22Rv1 (cell line): ENCODE measurements around the gene MMAB.

Source experiments
- H3K27ac ChIP-seq: fragments of 450-650 bp; 2 replicates; pipeline ENCODE4 v1.5.1; 2017
- ZFX ChIP-seq: fragments of 450-650 bp; IDR thresholded peaks from 2 replicates; pipeline ENCODE4 v1.6.1; 2017; ENCODE audit warnings: antibody characterized with exemption, borderline replicate concordance
- TF ChIP-seq, protein P1 (sequence below): fragments of 450-650 bp; IDR thresholded peaks from 2 replicates; pipeline ENCODE4 v1.5.1; 2017; ENCODE audit warnings: mild to moderate bottlenecking

MMAB gene

DNA sequence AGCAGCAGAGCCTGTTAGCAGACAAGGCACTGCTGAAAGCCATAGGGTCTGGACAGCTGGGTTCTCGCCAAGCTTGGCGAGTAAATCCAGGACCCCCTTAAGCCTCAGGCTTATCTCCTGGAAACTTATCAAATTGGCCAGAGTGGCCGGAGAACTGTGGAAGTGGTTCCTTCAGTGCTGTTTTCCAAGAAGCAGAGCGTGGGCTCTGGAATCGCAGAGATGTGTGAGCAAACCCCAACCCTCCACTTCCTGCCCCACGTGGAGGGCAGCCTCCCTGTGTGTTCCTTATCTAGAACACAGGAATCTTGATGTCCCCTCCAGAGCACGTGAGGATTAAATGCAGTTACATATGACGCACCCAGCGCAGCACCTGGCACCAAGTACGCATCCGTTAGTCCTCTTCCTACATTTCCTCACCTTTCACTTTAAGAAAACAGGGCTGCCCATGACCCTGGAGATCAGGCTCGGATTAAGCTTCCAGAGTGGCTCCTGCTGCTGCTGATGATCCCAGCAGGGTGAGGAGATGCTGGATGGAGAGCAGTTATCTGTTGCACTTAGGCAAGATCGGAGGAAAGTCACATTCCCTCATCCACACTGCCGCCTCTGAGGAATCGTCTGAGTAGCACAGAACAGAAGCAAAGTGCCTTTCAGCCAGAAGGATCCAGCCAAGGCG lies 35.0 kb downstream of the MMAB start:
- TF ChIP-seq, protein P1, sequence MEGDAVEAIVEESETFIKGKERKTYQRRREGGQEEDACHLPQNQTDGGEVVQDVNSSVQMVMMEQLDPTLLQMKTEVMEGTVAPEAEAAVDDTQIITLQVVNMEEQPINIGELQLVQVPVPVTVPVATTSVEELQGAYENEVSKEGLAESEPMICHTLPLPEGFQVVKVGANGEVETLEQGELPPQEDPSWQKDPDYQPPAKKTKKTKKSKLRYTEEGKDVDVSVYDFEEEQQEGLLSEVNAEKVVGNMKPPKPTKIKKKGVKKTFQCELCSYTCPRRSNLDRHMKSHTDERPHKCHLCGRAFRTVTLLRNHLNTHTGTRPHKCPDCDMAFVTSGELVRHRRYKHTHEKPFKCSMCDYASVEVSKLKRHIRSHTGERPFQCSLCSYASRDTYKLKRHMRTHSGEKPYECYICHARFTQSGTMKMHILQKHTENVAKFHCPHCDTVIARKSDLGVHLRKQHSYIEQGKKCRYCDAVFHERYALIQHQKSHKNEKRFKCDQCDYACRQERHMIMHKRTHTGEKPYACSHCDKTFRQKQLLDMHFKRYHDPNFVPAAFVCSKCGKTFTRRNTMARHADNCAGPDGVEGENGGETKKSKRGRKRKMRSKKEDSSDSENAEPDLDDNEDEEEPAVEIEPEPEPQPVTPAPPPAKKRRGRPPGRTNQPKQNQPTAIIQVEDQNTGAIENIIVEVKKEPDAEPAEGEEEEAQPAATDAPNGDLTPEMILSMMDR, result no peak
- TF ChIP-seq ZFX, result no peak
- H3K27ac ChIP-seq, result no peak overlapping the region

DNA sequence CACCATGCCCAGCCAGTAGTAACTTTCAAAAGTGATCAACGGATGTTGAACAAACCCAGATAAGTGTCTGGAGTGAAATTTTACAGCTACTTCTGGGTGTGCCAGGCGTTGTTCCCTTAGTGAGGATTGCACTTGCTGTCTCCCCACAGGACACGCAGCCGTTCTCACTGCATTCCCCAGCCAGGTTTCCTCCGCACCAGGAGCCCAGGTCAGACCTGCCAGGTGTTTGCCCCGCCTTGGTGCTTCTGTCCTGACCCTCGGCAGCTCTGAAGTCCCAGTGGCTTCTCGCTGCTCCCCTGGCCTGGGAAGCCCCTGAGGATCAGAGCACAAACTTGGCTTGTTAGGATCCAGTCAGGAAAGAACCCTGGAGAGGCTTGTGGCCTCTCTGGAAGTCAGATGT lies 36.2 kb downstream of the MMAB start:
- TF ChIP-seq, protein P1, result no peak
- no peak for TF ChIP-seq ZFX
- no peak overlapping the region for H3K27ac ChIP-seq

- TF ChIP-seq ZFX, result no peak
- TF ChIP-seq, protein P1, result no peak
- no peak overlapping the region for H3K27ac ChIP-seq
Observed at GRCh38 chr12:109535863-109536250, 37.4 kb downstream of the MMAB start.

GRCh38 chr12:109535231-109535862 lies 38.0 kb downstream of the MMAB start:
- no peak overlapping the region for H3K27ac ChIP-seq
- TF ChIP-seq, protein P1, result no peak
- no peak for TF ChIP-seq ZFX

DNA sequence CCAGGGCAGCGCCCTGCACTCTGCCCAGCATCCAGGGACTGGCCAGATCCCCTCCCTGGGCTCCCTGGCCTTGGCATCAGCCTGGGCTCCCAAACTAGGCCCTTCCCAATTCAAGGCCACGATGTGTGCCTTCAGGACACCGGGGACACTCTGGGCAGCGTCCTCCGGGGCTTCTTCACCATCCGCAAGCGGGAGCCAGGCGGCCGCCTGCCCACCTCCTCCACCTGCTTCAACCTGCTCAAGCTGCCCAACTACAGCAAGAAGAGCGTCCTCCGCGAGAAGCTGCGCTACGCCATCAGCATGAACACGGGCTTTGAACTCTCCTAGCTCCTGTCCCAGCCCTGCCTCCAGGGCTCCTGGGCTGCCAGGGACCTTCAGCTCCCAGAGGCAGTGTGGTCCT lies 38.8 kb downstream of the MMAB start:
- TF ChIP-seq ZFX, result no peak
- TF ChIP-seq, protein P1, result no peak
- no peak overlapping the region for H3K27ac ChIP-seq

DNA sequence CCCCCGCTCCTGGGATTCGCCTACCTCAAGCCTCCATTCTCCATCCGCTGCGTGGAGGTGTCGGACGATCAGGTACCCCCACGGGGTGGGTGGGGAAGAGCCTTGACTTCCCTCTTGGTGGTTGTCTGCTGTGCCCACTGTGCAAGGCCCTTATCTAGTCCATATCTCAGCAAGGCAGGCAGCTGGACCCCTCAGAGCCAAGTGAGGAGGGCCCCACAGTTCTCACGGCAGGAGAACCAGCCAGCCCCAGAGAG lies 39.9 kb downstream of the MMAB start:
- TF ChIP-seq, protein P1, result no peak
- TF ChIP-seq ZFX, result no peak

DNA sequence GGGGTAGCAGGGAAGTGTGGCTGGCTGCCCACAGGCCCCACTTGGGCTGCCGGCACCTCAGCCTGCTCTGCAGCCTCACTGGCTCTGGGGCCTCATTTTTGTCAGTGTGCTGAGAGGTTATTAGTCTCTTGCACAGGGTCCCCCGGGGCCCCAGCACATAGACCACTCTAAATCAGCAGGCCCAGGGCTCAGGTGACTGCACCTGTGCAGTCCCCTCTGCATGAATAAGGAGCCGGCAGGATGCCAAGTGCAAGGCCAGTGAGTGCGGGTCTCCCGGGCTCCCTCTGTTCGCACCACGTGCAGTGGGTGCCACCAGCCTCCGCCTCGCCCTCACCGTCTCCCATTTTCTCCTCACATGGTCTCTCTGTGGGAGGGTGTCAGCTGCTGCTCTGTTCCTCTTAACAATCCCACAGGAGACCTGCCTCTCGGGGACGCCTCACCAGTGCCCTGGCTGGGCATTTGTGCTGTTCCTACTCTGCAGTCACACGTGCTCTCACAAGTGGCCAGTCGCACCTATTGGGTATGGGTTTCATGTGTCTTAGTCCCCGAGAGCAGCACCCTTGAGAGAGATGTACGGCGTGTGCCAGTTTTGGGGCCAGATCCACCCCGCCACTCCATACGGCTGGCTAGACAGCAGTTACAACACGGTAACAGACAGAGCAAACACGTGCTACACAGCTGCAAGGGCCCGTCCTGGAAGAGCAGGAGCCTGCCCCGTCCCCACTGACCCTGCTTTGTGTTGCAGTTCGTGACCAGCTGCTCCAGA lies 40.4 kb downstream of the MMAB start:
- H3K27ac ChIP-seq, result no peak overlapping the region

More for the DNA sequence above, 39.9 kb downstream of the MMAB start:
- H3K27ac ChIP-seq, result no peak overlapping the region

More for the DNA sequence above, 40.4 kb downstream of the MMAB start:
- TF ChIP-seq, protein P1, result no peak
- no peak for TF ChIP-seq ZFX
